IMR-90 (cell line): Measurements from ENCODE around the gene ZNF627.

Source experiments
- MAFK ChIP-seq: IDR thresholded peaks from 2 replicates; pipeline ENCODE4 v1.6.1; 2012; ENCODE audit warnings: low read depth, low read length, improper control_type of control experiment
- MXI1 ChIP-seq: IDR thresholded peaks from 2 replicates; pipeline ENCODE4 v1.6.1; 2012; ENCODE audit warnings: low read depth, mild to moderate bottlenecking, low read length, moderate library complexity, borderline replicate concordance
- POLR2A ChIP-seq: IDR thresholded peaks from 2 replicates; pipeline ENCODE4 v1.6.1; 2012; ENCODE audit warnings: mild to moderate bottlenecking, low read depth, low read length
- SMC3 ChIP-seq: fragments of 150-350 bp; IDR thresholded peaks from 2 replicates; pipeline ENCODE4 v1.6.1; 2016; ENCODE audit warnings: low read depth, mild to moderate bottlenecking, antibody characterized with exemption, low read length, moderate library complexity
- TF ChIP-seq, protein P1 (sequence below): conservative IDR thresholded peaks from 2 replicates; pipeline ENCODE4 v1.5.1; 2012; ENCODE audit warnings: mild to moderate bottlenecking, low read depth, low read length, improper control_type of control experiment

DNA sequence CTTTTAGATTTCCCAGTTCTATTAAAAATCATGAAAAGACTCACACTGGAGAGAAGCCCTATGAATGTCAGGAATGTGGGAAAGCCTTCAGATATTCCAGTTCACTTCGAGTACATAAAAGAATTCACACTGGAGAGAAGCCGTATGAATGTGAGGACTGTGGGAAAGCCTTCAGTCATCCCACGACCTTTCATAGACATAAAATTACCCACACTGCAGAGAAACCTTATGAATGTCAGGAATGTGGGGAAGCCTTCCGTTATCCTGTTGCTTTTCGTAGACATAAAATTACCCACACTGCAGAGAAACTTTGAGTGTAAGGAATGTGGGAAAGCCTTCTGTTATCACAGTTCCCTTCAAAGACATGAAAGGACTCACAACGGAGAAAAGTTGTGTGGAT lies 55.2 kb downstream of the ZNF627 start:
- TF ChIP-seq MXI1 (no peak), POLR2A (no peak), SMC3 (no peak), MAFK (no peak)
- TF ChIP-seq, protein P1, sequence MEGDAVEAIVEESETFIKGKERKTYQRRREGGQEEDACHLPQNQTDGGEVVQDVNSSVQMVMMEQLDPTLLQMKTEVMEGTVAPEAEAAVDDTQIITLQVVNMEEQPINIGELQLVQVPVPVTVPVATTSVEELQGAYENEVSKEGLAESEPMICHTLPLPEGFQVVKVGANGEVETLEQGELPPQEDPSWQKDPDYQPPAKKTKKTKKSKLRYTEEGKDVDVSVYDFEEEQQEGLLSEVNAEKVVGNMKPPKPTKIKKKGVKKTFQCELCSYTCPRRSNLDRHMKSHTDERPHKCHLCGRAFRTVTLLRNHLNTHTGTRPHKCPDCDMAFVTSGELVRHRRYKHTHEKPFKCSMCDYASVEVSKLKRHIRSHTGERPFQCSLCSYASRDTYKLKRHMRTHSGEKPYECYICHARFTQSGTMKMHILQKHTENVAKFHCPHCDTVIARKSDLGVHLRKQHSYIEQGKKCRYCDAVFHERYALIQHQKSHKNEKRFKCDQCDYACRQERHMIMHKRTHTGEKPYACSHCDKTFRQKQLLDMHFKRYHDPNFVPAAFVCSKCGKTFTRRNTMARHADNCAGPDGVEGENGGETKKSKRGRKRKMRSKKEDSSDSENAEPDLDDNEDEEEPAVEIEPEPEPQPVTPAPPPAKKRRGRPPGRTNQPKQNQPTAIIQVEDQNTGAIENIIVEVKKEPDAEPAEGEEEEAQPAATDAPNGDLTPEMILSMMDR = no peak
